Measurements from ENCODE around the gene MRPS35.
"Not testable (repeated sequence)": the region's sequence is repeated elsewhere in the genome, so short reads cannot be mapped to it uniquely, and the experiment has no call there.

Gene MRPS35

GRCh38 chr12:27709212-27709931 lies 1.3 kb upstream of the MRPS35 start:
- no peak for DNase-seq

GRCh38 chr12:27709932-27710591 lies 570 bp upstream of the MRPS35 start:
- DNase-seq: no peak

- DNase-seq: no peak
Measured at GRCh38 chr12:27711317-27711682, 668 bp downstream of the MRPS35 start.

GRCh38 chr12:27711967-27712366 lies 1.3 kb downstream of the MRPS35 start:
- no peak for DNase-seq

- DNase-seq: no peak
Measured at GRCh38 chr12:27723212-27723611, 12.6 kb downstream of the MRPS35 start.

DNA sequence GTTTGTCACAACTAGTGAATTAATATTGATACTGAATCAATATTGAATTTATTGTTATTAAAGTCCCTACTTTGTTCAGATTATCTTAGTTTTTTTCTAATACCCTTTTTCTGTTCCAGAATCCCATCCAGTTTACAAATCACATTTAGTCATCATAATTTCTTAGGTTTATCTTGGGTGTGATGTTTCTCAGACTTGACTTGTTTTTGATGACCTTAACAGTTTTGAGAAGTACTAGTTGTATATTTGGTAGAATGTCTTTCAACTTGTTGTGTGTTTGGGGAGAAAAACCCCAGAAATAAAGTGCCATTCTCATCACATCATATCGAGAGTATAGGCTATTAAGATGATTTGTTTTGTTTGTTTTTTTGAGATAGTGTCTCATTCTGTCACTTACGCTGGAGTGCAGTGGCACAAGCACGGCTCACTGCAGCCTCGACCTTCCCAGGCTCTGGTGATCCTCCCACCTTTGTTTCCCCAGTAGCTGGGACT lies 19.5 kb downstream of the MRPS35 start:
- no peak for DNase-seq

GRCh38 chr12:27732281-27732680 lies 21.6 kb downstream of the MRPS35 start:
- no peak for DNase-seq

DNA sequence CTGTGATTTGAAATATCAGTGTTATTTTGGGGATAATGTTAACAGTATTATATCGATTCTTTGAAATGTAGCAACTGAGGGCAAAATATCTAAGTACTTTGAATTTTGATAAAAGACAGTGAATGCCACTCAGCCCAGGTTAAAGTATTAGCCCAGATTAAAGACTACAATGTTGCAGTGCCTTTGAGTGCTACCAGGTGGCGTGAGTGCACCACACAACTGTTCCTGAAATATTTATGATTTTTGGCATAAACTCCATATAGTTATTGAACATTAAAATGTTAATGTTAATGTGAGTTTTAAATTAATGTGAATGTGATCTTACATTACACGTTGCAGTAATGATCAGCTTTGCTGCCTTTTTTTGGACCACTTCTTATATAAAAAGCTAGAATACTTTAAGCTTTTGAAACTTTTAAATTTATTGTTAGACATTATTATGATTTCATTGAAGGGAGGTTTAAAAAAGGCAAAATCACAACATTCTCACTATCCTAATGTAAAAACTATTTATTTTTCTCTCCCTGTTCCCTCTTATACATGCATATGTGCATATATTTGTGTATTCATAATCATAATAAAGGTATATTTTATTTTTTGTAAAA lies 22.5 kb downstream of the MRPS35 start:
- DNase-seq: peak; percentile 35

DNA sequence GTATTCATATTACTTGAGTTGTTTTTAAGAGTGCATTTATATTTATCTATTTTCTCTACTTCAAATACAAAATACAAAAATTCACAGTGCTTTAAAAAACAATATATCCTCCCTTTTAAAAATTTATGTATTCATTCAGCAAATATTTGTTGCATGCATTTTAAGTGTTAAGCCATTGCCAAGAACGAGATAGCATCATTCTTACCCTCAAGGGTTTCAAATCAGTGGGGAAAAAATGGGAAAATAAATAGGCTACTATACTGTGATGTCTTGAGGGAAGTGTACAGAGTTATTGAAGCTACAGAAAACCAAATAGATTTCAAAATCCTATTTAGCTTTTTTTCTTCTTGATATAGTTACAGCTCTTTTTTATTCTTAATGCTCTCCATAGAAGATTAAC lies 23.2 kb downstream of the MRPS35 start:
- no peak for DNase-seq

- not testable (repeated sequence) for DNase-seq
Measured at GRCh38 chr12:27734321-27734720, 23.7 kb downstream of the MRPS35 start.

DNA sequence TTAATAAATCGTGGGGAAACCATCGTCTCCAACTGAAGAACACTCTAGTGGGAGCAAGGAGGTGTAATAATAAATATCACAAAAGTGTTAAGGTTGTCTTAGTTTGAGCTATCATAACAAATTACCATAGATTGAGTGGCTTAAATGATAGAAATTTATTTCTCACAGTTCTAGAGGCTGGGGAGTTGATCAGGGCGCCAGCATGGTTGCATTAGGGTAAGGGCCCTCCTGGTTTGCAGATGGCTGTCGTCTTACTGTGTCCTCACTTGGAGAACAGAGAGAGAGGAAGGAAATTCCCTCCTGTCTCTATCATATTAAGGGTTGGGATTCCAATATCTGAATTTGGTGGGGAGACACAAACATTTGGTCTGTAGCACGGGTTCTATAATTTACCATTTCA lies 33.0 kb downstream of the MRPS35 start:
- DNase-seq: no peak

GRCh38 chr12:27745734-27746133 lies 35.1 kb downstream of the MRPS35 start:
- not testable (repeated sequence) for DNase-seq

- no peak for DNase-seq
Measured at GRCh38 chr12:27747111-27747820, 36.6 kb downstream of the MRPS35 start.

GRCh38 chr12:27751386-27752047 lies 40.9 kb downstream of the MRPS35 start:
- no peak for DNase-seq

DNA sequence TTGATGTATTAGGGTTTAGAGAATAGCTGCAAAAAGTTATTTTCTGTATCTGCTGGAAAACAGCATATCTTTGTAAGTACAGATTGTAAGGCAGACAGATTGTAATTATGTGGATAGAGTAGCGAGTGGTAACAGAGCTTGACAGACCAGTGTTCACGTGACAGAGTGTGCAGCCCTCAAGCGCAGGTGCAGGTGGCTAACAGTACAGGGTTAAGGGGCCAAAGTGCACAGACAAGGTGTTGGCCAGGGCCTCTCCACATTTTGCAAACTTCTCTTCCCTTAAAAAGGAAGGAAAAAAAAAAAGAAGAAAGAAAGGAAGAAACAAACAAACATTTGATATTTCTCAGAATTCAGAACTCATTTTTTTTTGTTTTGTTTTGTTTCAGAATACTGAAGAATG lies 44.2 kb downstream of the MRPS35 start:
- no peak for DNase-seq

DNA sequence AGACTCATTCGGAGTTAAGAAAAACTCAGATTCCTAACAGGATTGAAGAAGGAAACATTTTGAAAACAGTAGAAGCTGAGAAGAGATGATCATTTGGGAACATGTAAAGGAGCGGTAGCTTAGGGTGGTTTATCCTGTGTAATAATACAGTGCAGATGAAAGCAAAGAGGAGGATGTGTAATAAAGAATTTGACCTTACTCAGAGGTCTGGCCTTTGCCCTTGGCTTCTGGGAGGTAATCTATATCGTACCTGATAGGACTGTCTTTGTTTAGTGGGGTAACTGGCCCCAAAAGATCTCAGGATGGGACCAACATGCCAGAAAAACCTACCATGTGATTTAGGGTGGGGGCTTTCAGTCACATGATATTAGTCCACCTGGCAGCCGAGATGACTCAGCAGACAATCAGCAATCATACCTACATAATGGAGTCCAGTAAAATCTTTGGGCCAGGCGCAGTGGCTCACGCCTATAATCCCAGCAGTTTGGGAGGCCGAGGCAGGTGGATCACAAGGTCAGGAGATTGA lies 46.1 kb downstream of the MRPS35 start:
- no peak for DNase-seq

- DNase-seq: no peak
Measured at GRCh38 chr12:27762757-27763156, 52.1 kb downstream of the MRPS35 start.

DNA sequence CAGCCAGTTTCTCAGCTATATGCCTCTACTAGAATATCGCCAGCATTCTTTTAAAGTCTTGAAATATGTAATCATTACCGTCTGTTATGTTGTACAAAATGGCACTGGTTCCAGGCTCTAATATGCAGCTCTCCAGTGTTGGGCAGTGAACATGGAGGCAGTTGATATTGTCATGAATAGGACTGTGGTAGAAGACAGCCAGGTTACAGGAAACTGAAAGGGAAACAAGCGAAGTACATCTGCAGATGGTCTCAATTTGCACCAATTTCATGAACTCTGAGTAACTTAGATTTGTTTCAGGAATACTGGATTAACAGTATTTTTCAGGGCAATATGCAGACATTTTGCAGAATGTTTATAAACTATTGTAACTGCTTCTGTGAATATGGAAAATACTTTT lies 56.0 kb downstream of the MRPS35 start:
- no peak for DNase-seq

DNA sequence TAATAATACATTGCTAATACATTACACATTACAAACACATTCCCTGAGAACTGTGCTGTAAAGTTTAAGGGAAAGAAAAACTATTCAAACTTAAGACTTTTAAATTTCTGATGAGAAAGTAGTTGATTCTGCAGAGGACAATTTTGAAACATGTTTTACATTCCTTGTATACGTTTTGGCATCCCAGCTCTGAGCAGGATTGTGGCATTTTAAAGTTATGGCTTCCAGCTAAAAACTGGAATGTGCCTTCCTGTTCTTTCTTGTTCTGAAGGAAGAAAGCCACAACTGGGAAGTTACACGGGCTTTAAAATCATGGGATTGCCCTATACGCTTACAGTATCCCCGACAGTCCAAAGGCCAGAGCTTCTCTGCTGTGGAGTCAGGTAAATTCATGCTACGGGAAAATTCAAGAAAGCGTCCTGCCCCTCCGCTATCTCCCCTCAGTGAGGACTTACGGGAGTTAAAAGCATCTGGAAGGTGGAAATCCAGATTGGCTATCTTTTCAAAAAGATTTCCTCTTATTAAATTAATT lies 58.6 kb downstream of the MRPS35 start:
- DNase-seq: no peak

- DNase-seq: no peak
Measured at GRCh38 chr12:27771481-27772327, 61.1 kb downstream of the MRPS35 start.

DNA sequence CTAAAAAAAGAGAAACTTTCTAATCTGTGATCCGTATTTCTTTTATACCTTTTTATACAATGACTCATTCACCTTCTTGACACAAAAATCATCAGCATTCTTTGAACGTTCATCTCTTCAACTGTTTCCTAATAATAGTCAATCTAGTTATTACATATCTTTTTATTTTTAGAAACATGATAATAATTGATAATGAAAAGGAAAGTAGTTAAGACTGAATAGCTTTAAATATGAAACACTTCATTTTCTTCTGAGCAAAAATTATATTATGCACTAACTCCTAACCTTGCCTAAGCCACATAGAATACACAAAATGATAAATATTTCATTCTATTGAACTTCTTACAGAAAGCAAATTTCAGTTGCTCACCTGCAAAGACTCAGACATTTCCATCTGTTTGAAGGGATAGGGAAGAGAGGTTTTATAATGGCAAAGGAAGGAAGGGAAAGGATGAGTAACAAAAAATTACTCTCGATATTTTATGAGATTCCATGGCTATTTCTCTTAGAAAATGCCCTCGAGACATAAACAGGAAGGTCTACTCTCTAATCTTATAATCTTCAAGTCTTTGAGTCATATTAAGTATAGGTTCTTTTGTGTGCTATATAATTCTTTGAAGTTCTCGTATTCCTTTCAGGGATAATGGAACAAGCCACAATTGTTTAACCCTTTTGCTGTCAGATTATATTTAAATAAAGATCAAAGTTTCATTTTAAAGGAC lies 61.9 kb downstream of the MRPS35 start:
- DNase-seq: no peak
